Renal pelvis (tissue), 4 donors: ENCODE measurements around the gene RAPGEF2. TPM values are rescaled to one million over a fixed set of nuclear protein-coding genes. Genes with fewer than 3 reads are reported as not detected.

Experiments
- DNase-seq: peaks from one replicate; pipeline ENCODE4 v3.0.0-alpha.2; 2013
- polyA plus RNA-seq, 3 donors: library from polyadenylated mRNA; unstranded; fragments of 120-200 nt; gene quantifications; one replicate each; pipeline ENCODE4 v1.2.1, GENCODE V29; 2013; ENCODE audit not compliant: insufficient read length in 3 of 3

Gene RAPGEF2
- polyA plus RNA-seq, 3 donors: 47.2 to 52.4 (median 48.4) TPM

DNA sequence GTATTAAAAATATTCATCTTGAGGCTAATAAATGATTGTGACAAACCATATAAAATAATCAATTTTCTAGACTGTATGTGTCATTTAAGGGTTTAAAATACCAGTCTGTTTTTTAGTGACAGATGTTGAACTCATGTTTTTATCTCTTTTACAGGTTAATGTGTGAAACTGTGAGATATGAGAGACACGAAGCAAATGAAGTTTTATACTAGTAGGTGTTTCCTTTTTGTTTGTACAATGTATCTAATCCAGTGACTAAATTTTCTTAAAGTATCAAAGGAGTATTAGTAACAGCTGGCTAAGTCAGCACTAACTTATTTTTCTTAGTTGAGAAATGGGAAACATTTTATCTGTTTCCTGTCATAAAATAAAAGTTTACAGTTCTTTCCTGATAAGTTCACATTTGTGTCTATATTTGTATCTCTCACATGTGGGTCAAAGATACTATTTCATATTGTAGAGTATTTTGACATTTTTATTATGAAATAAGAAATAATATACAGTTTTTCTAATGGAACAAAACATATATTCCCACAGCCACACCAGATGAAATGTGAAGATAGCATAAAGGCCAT is 90.3 kb downstream of the RAPGEF2 start:
- no peak for DNase-seq

DNA sequence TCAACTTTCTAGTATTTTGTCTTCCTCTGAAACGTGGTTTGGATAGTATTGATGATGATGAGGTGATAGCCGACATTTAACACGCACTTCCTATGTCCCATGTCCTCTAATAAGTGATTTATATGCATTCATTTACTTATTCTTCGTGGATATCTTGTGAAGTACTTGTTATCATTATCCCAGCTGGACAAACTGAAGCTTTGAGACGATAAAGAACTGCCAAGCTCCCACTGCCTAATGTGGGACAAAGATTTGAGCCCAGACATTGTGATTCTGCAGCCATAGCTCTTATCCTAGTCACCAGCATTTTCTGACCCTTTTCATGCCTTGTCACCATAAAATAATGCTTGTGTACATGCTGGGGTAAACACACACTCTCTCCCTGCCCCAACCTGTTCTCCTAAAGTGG is 92.5 kb downstream of the RAPGEF2 start:
- no peak for DNase-seq

DNA sequence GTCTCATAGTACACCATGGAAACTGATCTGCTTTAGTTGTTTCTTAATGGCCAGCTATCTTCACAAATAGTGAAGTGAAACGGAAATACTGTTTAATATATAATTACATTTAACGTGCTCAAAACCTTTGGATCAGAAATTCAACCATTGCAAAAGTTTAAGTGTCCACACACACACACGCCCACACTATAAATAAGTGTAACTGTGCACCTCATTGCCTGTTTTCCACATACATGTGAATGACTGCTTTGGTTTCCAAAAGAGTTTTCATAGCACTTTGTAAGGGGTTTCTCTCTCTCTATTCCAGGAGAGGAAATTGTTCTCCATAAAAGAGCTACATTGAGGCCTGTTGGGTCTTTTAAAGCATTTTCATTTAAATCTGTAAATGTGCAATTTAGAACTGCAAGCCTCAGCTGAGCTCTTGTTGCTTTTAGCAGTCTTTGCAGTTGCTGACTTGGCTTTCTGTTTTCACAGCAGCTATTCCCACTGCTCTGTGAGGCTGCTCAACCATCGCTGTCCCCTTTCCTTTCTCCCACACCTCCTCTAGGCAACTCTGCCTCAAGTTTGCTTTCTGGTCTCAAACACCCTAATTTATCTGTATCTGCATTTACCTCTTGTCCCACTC is 94.5 kb downstream of the RAPGEF2 start:
- no peak for DNase-seq

DNA sequence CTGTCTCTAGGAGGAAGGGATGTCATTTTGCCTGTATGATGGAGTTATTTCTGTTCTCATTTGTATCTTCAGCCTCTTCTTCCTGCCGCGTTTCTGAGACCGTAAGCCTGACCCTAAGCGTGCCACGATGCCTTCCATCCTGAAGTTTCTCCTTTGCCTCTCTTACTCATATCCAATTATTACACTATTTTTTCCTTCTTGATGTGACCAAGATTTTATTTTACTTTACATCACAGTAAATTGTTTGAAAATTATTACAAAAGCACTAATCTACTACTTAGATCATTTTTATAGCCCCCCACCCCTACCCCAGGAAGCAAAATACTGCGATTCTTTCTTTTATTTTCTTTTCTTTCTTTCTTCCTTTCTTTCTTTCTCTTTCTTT is 95.0 kb downstream of the RAPGEF2 start:
- DNase-seq: no peak

DNA sequence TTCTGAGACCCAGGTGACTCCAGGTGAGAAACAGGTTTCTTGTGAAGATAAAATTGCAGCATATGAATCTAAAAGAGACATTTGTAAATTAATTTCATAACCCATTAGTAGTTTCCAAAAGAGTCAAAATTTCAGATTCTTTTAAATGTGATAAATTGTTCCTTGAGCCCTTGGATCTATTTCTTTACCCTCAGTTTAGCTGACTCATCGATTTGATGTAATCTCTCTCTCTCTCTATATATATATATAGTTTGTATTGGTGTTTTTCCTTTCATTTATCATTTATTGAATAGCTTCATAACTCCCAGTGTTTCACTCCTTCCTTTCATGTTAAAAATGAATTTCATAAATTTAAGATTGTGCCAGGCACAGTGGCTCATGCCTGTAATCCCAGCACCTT is 96.9 kb downstream of the RAPGEF2 start:
- no peak for DNase-seq

DNA sequence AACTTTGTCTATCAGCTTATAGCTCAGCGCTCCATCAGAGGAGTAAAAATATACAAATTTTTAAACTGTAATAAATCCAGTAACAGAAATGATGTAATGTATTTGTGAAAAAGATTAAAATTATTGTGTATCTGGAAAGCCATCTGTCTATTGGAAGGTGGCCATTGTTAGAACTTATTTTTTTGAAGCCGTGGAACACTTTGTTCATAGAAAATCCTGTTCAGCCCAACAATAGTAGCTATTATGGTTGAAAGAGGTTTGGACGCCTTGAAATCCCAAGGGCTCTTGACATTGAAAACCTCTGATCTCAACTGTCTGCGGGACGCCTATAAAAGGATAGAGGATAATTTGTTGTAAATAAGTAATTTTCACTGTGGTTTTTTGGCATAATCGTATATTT is 98.3 kb downstream of the RAPGEF2 start:
- DNase-seq: no peak

DNA sequence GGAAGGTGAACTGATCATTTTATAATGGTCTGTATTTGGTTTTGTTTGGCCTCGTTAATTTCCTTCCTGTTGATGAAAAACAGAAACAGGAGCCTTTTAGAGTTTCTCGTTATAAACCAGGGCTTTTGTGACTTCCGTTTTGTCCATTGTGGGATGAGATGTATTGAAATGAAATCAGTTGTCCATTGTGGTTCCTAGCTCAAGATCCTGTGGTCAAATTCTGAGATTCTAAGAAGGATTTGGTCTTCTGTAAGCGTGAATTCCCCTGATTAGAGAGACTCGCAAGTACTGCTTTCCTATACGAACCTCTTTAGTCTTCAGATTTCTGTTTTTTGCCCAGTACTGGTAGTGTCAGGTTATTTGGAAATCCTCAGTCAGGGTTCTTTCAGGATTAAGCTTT is 101.7 kb downstream of the RAPGEF2 start:
- DNase-seq: no peak

DNA sequence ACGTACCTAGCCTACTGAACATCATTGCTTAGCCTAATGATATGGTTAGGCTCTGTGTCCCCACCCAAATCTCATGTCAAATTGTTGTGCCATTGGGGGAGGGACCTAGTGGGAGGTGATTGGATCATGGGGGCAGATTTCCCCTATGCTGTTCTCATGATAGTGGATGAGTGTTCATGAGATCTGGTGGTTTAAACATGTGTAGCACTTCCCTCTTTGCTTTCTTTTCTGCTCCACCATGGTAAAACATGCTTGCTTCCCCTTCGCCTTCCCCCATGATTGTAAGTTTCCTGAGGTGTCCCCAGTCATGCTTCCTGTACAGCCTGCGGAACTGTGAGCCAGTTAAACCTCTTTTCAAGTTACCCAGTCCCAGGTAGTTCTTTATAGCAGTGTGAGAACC is 102.6 kb downstream of the RAPGEF2 start:
- DNase-seq: no peak

DNA sequence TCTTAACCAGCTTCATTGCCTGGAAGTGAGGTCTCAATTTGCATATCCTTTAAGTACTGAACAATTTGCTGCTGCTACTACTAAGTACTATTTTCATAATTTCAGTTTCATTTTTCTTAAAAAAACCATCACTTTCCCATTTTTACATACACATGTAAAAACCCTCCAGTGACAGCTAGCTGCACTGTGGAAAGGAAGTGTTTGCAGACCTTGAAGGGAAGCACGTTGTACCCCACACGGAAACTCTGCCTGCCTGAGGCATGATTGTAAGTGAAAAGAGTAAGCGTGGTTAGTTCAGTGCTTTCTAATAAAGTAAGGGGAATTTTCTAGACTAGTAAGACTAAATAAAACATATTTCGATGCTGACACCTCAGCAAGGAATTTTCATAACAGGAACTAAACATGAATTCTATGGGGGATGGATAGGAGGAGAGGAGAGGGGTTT is 103.6 kb downstream of the RAPGEF2 start:
- DNase-seq: no peak

DNA sequence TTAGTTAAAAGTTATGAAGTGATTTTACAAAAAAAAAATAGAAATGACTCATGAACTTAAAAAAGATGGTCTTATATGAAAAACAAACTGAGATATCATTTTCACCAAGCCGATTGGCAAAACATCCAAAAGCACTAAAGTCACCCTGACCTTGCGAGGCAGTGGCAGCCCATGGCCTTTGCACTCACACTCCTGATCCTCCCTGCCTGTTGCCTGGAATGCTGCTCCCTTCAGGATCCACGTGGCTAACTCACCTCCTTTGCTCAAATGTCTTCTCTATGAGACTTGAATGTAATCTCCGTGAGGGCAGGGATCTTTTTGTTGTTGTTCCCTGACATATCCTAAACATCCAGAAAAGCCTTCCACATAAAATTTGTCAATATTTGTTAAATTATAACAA is 106.4 kb downstream of the RAPGEF2 start:
- no peak for DNase-seq

DNA sequence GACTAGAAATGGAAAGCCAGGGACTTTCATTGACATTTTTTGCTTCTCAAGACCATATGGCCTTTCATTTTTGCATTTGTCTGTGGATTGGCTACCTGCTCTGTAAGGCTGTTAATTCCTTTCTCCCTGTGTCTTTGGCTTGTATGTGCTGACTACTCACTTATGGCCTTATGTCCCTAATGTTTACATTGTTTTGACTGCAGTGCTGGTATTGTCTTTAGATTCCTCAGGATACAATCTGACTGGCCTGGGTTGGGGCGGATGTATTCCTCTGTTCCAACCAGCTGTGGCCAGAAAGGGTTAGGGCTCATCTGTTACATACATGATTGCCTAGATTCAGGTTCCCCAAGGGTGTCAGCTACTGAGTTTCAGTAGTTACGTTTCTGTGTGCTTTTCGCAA is 108.1 kb downstream of the RAPGEF2 start:
- DNase-seq: no peak

DNA sequence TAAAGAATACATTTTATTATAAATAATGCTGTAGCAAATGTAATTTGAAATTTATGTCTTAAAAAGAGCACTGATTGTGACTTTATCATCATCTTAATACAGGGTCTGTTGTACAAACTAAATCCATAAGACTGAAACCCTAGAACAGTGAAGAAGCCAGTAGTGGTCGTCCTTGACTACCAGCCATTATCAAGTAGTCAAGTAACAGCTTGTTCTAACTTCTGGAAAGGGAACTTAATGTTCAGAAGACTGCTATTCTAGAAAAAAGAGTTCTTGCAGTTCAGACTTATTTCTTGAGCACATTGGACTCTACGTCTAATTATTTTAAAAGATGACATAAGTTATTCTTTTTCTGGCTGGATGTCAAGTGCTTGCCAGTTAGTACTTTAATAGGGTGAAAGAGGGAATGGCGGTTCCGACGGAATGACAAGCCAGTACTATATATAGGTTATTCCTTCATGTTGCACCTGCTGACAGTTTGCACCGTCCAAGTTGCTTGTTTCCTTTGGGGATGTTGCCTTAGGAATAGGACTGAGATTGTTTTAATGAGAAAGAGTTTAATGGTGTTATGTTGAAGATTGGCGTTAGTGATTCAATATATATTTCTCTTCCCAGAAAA is 109.9 kb downstream of the RAPGEF2 start:
- no peak for DNase-seq

DNA sequence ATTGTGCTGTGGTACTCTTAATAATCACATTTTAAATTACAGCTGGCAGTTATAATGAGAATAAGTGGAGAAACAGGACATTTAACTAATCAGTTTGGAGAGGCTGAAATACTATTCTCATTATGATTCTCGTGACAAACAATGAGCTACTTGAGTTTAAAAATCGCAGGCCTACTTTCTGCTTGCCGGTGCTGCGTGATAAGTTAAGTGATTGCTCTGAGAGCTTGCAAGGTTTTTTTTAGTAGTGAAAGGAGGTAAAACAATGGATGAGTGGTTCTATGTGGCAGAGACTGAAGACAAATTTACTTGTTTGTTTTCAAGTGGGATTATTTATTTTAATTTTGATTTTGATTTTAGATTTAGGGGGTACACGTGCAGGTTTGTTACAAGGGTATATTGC is 114.0 kb downstream of the RAPGEF2 start:
- DNase-seq: no peak

DNA sequence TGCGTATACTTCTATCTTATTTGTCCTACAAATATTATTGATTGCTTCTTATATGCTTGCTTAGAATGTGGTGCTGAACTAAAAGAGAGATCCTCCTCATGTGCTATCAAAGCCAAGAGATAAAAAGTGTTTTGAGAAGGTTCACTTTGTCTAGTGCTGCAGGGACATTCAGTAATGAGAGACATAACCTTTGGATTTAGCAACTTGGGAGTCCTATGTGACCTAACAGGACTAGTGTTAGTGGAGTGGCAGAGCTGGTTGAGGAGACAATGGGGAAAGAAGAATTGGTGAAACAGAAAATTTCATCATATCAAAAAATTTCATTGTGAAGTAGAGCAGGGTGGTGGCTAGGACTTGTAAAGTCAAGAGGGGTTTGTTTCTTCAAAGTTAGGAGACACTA is 117.0 kb downstream of the RAPGEF2 start:
- DNase-seq: no peak

DNA sequence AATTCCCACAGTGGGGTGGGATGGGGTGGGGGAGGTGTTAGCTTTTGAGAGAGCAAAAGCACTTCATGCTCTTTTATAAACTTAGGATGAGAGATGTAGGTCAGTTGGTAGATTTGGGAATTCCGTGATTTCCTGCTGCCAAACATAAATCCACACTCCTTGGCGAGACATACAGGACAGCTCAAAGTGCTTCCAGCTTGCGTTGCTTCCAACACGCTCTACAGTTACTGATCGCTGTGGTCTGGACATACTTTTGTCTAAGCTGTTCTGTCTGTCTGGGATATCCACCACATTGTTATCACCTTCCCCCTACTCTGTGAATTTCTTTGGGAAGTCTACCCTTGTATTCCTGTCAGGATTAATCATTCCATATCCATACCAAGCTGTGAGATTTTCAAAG is 117.5 kb downstream of the RAPGEF2 start:
- DNase-seq: no peak

DNA sequence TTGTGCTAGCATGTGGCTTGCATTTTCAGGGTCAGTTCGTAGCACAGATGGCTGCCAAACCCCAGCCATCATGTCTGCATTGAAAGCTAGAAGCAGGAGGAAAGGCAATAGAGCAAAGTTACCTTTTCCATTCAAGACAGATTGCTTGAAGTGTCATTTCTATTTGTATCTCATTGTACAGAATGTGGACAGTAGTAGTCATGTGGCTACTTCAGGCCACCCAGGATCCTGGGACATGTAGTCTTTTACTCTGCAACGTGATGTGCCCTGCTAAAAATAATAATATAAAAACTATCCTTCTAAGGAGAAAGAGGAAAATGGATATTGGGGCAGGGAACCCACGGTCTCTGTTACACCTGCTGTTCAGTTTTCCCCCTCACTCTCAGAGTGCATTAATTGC is 118.4 kb downstream of the RAPGEF2 start:
- no peak for DNase-seq

DNA sequence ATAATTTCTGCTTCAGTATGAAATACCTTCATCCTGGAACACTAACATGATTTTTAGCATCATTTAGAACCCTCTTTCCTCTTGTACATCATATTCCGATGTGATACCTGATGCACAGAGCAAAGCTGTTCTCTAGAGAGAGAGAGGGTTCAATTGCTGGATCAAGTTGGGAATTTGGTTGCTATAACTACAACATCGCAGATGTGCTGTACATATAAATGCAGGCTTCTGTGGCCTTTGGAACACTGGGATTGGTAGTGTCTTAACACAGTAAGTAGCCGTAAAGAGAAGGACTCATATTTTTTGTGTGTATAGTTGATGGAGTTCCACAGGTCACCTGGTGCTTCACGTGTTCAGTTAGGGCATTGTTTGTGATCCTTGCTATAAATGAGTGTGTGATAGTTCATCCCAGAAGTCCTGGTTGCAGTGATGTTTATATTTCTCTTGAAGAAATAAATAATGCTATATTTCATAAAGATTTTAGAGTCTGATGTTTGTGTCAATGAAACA is 119.2 kb downstream of the RAPGEF2 start:
- DNase-seq: no peak

DNA sequence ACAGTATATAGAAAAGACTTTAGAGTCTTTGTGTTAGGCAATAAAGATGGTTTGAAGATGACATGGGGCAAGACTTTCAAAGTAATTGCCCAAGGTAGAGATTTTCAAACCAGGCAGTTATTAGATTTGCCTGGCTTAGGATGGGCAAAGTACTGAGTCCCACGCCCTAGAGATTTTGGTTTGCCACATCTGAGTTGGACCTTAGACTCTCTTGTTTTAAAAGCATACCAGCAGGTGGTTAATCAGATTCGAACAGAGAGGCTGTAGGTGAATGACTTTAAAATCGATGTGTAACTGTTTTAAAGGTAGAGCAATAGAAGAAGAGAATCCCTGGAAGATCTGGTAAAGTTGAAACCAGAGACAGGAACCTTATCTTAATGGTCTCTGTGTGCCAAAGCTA is 121.5 kb downstream of the RAPGEF2 start:
- DNase-seq: no peak

DNA sequence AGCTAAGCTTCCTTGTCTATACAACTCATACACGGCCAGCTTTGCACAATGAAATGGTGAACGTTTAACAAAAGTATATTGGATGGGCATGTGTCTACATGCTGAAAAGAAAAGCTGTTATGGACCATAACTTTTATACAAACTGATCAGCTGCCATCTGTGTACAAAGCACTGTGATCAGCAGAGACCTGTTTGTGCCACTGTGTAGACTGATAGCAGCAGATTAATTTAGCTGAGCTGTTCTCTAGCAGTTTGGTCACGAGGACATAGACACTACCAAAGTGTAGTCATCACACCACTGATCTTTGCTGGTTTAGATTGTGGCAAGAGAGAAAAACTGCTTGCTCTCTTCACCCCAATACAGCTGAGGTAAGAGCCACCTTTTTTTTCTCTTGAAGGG is 124.5 kb downstream of the RAPGEF2 start:
- DNase-seq: no peak

DNA sequence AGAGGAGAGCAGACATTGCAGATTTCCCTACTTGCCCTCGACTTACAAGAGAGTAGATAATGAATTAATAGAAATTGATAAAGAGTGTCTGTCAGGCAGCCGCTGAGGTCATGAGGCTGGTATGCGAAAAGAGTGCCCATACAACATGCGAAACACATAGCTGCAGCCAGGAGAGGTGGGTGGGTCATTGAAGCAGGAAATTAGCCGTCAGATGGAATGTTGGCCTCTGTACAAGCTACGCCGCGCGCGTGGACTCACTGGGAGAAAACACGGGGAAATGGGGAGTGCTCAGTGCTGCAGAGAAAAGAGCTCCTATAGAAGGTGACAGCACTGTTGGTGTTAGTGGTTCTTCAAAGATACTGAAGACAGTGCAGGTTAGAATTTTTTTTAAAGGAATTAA is 125.1 kb downstream of the RAPGEF2 start:
- DNase-seq: peak; percentile 80

DNA sequence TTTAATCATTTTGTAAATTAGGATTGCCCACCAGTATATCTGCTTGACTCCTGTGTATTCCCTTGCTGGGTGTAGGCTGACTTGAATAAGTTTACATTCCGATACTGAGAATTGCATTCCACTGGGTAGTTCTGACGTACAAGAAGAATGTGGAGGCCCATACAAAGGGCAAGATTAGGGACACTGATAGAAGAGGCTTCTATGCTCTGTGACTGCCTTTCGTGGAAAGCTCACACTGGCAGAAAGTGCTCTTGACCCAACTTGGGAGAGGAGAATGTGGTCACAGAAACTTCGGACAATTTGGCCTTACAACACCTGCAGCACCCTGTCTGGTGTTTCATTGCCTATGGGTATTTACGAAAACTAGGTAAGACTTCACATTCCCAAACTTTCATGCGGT is 126.3 kb downstream of the RAPGEF2 start:
- DNase-seq: peak; percentile 57

DNA sequence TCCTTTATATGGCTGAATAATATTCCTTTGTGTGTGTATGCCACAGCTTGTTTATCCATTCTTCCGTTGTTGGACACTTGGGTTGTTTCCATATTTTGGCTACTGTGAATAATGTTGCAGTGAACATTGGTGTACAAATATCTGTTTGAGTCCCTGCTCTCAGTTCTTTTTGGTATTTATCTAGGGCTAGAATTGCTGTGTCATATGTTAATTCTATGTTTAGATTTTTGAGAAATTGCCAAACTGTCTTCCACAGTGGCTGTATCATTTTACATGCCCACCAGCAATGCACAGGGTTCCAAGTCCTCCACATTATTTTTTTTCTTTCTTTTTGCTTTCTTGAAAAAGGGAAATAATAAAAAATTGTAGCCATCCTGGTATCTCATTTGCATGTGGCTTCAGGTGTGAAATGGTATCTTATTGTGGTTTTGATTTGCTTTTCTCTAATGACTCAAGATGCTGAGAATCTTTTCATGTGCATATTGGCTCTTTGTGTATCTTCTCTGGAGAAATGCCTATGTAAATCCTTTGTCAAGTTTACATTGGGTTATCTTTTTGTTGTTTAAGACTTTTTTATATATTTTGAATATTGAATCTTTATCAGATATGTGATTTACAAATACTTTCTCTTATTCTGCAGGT is 129.7 kb downstream of the RAPGEF2 start:
- DNase-seq: no peak

DNA sequence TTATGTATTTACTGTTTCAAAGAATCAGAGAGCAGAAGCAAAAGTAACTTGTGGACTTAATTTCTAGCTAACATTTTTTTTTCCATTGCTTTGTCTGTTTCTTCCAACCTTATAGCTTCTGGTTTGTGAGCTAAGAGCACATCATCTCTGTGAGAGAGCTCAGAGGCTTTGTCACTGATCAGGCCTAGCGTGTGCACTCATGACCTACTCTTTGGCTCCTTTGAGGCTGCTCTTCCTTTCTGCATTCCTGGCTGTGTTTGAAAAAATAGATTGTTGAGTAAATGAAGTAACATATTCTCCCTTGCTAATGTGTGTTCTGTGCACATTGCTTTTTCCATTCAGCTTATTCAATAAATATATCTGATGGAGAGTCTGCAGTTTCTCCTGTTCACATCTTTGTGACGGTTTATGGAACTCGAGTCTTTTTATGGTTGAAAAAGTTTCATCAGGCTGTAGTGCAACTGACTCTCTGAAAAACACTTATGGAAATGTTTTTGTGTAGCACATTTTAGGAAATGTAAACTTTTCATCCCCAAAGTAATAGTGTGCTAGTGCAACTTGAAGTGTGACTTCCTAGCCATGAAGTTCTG is 133.0 kb downstream of the RAPGEF2 start:
- DNase-seq: no peak
